NCI-H2196 (cell line): ENCODE measurements around the gene SETD1B.
A peak's percentile ranks its signal among the peaks of the same experiment; 100 is the strongest.

Experiments
- DNase-seq: peaks from one replicate; lab custom pipeline; 2025; ENCODE audit not compliant: unreplicated experiment; lab: John Stamatoyannopoulos, UW

The SETD1B gene

DNA sequence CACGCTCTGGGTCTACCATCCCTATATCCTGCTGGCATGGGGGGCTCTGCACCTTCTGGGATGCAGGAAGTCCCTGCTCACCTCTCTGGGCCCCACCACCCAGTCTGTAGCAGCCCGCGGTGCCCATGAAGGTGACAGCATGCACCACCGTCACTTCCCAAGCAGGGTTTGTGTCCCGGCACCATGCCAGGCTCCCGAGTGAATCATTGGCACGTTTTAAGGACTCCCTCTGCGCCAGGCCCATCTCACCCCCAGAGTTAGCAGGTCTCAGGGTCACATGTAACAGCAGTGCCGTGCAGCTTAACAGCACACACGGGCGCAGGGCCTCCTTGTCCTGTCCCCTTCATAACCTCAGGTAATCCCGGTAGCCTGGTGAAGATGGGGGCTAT lies 19.9 kb downstream of the SETD1B start:
- no peak for DNase-seq

- DNase-seq = no peak
These were observed 21.3 kb downstream of the SETD1B start for GRCh38 chr12:121825041-121825523.

DNA sequence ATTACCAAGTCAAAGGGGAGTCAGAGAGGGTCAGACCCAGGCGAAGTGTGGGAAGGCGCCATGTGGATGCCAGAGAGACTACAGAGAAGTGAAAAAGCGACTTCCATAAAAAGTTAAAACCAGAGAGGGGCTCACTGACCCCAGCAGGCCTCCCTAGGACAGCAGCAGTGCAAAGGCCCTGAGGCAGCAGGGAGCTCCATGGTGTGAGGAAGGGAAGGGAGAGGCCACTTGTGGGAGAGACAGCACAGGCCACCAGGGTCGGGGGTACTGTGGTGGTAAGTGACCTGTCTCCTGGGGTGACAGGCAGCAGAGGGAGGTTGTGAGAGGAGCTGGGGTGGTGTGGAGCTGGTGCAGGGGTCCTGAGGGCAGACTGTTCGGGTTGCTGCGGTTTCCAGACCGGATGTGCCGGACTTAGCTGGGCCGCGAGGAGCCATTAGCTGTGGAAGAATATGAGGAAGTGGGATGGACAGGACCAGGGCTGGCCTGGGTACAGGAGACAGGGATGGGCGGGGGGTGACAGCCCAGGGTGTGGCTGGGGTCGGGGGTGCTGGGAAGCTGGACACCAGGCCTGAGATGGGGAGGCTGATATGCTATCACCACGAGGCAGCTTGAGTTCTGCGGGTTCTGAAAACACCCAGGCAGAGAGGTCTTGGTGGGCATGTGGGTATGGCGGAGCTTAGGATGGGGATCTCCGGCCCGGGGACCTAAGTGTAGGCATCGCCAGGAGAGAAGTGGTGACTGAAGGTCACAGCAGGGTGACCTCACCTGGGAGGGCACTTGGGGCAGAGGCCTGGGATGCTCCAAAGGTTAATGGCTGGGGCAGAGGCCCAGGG lies 22.7 kb downstream of the SETD1B start:
- no peak for DNase-seq

GRCh38 chr12:121827351-121828099 lies 23.7 kb downstream of the SETD1B start:
- DNase-seq = no peak

DNA sequence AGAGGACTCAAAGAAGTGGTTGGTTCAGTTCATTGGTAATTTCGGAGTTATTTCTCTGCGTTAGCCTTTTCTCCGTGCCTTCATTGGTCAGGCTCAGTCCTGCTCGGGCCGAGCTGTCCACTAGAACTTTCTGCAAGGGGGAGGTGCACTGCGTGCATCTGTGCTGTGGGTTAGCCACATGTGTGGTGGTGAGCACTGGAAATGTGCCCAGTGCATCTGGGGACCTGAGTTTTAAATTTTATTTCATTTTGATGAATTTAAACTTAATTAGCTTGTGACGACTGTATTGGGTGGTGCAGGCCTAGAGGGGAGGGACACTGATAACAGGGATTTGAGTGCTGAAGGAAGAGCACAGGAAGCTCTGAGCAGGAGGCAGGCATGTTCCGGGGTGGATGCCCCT lies 24.5 kb downstream of the SETD1B start:
- DNase-seq = no peak

- no peak for DNase-seq
These were observed 25.0 kb downstream of the SETD1B start for GRCh38 chr12:121828826-121829225.

DNA sequence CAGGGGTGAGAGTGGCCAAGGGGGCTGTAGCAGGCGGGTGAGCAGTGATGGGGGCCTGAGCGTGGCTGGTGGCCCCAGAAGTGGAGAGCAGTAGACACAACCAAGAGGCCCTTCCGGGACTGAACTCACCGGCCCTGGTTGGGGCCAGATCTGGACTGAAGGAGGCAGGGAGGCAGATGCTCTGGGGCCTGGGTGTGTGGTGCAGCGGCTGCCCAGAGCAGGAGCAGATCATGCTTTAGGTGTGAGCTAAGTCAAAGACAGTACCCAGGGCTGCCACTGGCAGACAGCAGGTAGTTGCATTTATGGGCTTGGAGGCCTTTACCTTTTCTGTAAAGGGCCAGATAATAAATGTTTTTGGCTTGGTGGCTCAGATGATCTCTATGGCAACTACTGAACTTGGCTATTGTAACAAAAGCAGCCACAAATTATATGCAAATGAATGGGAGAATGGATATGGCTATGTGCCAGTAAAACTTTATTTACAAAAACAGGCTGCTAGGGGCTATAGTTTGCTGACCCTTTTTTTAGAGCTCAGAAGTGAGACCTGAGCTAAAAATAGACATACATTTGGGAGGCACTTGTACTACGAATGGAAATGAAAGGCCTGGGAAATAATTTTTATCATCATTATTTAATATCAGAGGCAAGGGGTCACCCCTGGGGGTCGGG lies 25.6 kb downstream of the SETD1B start:
- no peak for DNase-seq

- no peak for DNase-seq
These were observed 26.3 kb downstream of the SETD1B start for GRCh38 chr12:121830134-121830533.

DNA sequence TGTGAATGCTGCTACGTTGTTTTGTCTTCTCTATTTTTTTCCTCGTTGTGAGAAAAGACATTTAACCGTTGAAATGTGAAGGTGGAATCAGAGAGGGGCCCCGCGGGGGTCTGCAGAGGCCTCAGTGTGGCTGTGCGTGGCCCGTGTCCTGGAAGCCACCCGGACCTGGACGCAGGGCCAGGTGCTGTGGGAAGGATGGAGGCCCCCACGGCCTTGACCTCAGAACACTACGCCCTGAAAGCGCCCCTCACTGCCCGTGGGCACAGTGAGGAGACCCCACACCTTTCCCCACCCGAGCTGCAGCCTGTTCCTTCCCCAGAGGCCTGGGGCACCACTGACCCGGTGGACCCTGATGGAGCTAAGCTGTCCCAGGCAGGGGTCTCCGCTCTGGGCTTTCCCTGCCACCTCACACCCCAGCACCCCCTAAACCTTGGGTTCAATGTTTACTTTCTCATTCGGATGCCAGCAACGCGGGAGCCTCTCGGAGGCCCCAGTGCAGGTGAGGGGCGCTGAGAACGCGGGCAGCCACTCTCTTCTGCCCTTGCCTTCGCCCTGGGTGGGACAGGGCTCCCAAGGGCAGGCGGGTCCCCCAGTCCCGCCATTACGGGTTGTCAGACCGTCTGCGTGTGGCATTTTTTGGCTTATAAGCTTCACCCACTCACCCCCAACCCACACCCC lies 26.9 kb downstream of the SETD1B start:
- DNase-seq = no peak

- no peak for DNase-seq
These were observed 27.9 kb downstream of the SETD1B start for GRCh38 chr12:121831571-121832245.

- no peak for DNase-seq
These were observed 33.9 kb downstream of the SETD1B start for GRCh38 chr12:121837680-121838079.

DNA sequence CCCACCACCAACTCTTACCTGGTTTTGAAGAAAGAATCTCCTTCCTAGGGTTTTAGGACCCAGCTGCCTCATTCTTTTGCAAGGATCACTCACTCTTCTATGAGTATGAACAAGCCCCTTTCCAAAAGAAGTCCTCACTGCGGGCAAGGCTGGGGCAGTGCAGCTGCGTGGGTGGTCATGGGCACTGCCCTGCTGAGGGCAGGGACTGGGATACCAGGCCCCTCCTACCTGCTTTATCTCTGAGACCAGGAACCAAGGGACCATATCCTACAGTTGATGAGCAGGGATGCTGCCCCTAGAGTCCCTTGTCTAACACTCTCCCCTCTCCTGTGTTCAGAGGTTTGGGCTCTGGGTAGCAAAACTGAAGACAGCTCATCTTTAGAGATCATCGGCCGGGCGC lies 34.3 kb downstream of the SETD1B start:
- DNase-seq = no peak

GRCh38 chr12:121839106-121839992 lies 35.5 kb downstream of the SETD1B start:
- DNase-seq = peak; percentile 99

- DNase-seq = no peak
These were observed 36.4 kb downstream of the SETD1B start for GRCh38 chr12:121839993-121840761.

- no peak for DNase-seq
These were observed 39.6 kb downstream of the SETD1B start for GRCh38 chr12:121843236-121843982.

DNA sequence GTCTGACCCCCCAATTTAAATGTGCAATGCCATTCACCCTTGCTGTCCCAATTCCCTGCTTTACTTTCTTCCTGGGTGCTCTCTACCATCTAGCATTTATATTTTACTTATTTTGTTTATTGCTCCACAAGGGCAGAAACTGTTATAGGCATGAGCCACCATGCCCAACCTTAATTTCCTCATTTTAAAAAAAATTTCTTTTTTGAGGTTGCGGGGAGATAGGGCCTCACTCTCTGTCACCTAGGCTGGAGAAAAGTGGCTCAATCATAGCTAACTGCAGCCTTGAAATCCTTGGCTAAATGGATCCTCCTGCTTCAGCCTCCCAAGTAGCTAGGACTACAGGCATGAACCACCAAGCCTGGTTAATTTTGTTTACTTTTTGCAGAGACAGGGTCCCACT lies 41.9 kb downstream of the SETD1B start:
- DNase-seq = no peak

DNA sequence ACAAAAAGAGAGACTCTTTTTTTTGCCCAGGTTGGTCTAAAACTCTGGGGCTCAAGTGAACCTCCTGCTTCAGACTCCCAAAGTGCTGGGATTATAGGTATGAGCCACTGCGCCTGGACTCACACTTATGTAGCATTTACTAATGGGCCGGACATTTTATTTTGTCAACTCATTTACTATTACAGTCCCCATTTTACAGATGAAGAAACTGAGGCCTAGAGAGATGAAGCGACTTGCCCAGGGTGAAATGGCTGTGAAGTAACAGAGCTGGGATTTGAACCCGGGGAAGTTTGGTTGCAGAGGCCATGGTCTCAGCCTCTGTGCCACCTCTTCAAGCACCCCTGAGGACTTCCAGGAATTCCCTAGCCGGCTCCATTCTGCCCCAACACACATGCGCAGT lies 45.4 kb downstream of the SETD1B start:
- DNase-seq = no peak

DNA sequence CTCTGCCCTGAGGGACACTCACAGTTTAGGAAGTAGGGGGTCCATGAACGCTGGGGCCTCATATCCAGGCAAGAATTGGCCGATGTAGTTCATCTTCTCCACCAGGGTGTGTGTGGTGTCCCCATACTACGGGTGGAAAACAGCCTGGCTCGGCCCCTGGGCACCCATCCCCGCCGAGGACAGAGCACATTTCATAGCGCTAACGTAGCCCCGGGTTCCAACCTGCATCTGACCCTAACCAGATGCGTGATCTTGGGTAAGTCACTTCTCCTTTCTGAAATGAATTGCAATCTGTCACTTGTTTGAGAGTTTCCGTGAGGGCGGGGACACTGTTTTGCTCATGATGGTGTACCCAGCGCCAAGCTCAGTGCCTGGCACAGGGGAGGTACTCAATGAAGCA lies 45.9 kb downstream of the SETD1B start:
- DNase-seq = no peak
